ENCODE results near the gene ZNF334. TPM values are rescaled to one million over a fixed set of nuclear protein-coding genes. Genes with fewer than 3 reads are reported as not detected.

Gene ZNF334
- total and polyA plus RNA-seq, 10 donors, result 1.2 to 4.5 (median 2.2) TPM

DNA sequence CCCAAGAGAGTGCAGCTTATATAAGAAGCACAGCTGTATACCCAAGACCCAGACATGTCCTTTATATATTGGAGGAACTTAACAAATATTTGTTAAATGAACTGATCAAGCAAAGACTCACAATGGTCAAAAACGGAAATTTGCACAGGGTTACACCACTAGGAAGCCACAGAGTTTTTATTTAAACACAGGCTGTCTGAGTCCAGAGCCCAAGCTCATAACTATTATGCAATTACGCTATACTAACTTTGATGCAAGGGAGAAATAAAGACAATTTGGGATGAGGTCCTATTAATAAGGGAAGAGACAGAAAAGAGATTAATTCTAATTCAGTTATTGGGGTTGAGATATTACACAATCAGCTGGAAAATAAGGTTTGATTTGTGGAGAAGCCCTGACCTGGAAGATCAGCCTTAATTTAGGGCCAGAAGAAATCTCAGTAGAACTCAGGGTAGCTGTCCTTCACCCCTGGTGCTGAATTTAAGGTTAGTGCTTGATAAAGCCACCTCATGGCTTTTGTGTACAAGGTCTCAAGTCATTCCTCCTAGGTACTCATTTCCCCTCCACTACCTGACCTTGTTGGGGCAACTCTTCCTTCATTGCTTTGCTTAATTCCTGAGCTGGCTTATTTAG lies 10.5 kb upstream of the ZNF334 start:
- Histone ChIP-seq H3K4me3 (no peak overlapping the region), H3K4me1 (no peaks in the 10 kb centered on the region), H3K27ac (no peak overlapping the region), H3K9me3 (peaks cover 0 to 4% (median 0%) of the 10 kb centered on the region in 8 donors), H3K27me3 (replicated peaks in 1 of 7) (peaks cover 0 to 47% (median 0%) of the 10 kb centered on the region in 7 donors), H3K36me3 (no peaks in the 10 kb centered on the region)
- intact Hi-C loops (cut with DNase I; ENCODE audit: low total_unique reads), result loop anchor here (5.0 kb wide), 1 partner anchor 158 kb away; no protein-coding TSS in a partner anchor
- 46 to 53% (median 47%) methylated on average over 2 of the region's 2 CpGs for WGBS, 5 donors
- DNase-seq, result no peak
- TF ChIP-seq POLR2AphosphoS5 (IDR thresholded peaks at IDR 0.05) (no peak), POLR2A (IDR thresholded peaks at IDR 0.05) (no peak), CTCF (IDR thresholded peaks at IDR 0.05 in 8 of 11, conservative IDR thresholded peaks at IDR 0.05 in 3 of 11) (no peak)

GRCh38 chr20:46523108-46523507 lies 9.7 kb upstream of the ZNF334 start:
- peaks cover 0 to 50% (median 0%) of the 10 kb centered on the region in 7 donors for H3K27me3 ChIP-seq (replicated peaks in 1 of 7)
- no peak for TF ChIP-seq POLR2AphosphoS5 (IDR thresholded peaks at IDR 0.05)
- no peak for TF ChIP-seq CTCF (IDR thresholded peaks at IDR 0.05 in 8 of 11, conservative IDR thresholded peaks at IDR 0.05 in 3 of 11)
- TF ChIP-seq POLR2A (IDR thresholded peaks at IDR 0.05), result no peak

DNA sequence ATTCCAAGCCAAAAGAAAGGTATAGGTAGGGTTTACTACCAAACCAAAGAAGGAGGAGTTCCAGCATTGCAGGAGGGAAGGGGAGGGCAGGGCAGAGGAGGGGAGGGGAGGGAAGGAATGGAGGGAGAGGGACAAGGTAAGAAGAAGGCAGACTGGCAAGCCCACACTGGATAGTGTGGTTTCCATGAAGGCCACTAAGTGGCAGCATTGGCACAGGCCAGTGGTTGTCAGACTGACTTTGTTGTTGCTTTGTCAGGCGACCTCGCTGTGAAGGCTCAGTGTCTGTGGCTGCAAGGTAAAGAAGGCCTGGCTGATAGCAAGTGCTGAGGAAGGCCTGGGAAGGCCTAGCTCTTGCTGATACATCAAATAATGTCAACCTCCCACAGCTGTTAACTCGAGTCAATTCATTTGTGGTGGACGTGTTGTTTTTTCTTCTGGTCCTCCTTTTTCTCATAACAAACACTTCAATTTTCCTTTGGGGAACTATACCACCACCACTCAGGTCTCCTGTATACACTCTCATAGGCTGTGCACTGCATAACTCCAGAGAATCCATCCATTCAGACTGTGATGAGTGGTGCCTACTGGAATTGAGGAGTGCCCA lies 7.7 kb upstream of the ZNF334 start:
- intact Hi-C loops (cut with DNase I; ENCODE audit: low total_unique reads), result loop anchor here (5.0 kb wide), 1 partner anchor 161 kb away; no protein-coding TSS in a partner anchor
- TF ChIP-seq POLR2A (IDR thresholded peaks at IDR 0.05) (no peak), CTCF (IDR thresholded peaks at IDR 0.05 in 8 of 11, conservative IDR thresholded peaks at IDR 0.05 in 3 of 11) (peak; percentile 45 to 79 (median 67))
- Histone ChIP-seq H3K36me3 (no peaks in the 10 kb centered on the region), H3K9me3 (peaks cover 0 to 4% (median 0%) of the 10 kb centered on the region in 8 donors), H3K27me3 (replicated peaks in 1 of 7) (peaks cover 0 to 47% (median 5%) of the 10 kb centered on the region in 7 donors), H3K4me3 (no peak overlapping the region), H3K4me1 (no peaks in the 10 kb centered on the region), H3K27ac (no peak overlapping the region)
- WGBS, 5 donors, result 24 to 45% (median 29%) methylated on average over 4 of the region's 4 CpGs
- peak; percentile 81 for DNase-seq

More at GRCh38 chr20:46523108-46523507, 9.7 kb upstream of the ZNF334 start:
- Histone ChIP-seq H3K4me3 (no peak overlapping the region), H3K9me3 (peaks cover 0 to 4% (median 0%) of the 10 kb centered on the region in 8 donors), H3K4me1 (no peaks in the 10 kb centered on the region), H3K27ac (no peak overlapping the region), H3K36me3 (no peaks in the 10 kb centered on the region)
- intact Hi-C loops (cut with DNase I; ENCODE audit: low total_unique reads), result loop anchor here (5.0 kb wide), 1 partner anchor 159 kb away; no protein-coding TSS in a partner anchor
- DNase-seq, result no peak
- 63 to 75% (median 69%) methylated on average over 5 of the region's 5 CpGs for WGBS, 5 donors

GRCh38 chr20:46520540-46520939 lies 7.2 kb upstream of the ZNF334 start:
- TF ChIP-seq POLR2AphosphoS5 (IDR thresholded peaks at IDR 0.05) (no peak), POLR2A (IDR thresholded peaks at IDR 0.05) (no peak), CTCF (IDR thresholded peaks at IDR 0.05 in 8 of 11, conservative IDR thresholded peaks at IDR 0.05 in 3 of 11) (no peak)
- WGBS, 5 donors, result 86 to 95% (median 87%) methylated on average over 4 of the region's 4 CpGs
- intact Hi-C loops (cut with DNase I; ENCODE audit: low total_unique reads), result loop anchor here (5.0 kb wide), 1 partner anchor 162 kb away; no protein-coding TSS in a partner anchor

More at GRCh38 chr20:46520540-46520939, 7.2 kb upstream of the ZNF334 start:
- peaks cover 0 to 47% (median 6%) of the 10 kb centered on the region in 7 donors for H3K27me3 ChIP-seq (replicated peaks in 1 of 7)
- H3K4me3 ChIP-seq, result no peak overlapping the region
- no peaks in the 10 kb centered on the region for H3K36me3 ChIP-seq
- H3K27ac ChIP-seq, result no peak overlapping the region
- peaks cover 0 to 4% (median 0%) of the 10 kb centered on the region in 8 donors for H3K9me3 ChIP-seq
- H3K4me1 ChIP-seq, result no peaks in the 10 kb centered on the region
- no peak for DNase-seq
